Kidney (tissue), 14 donors: Measurements from ENCODE around the gene ZNF487. TPM values are rescaled to one million over a fixed set of nuclear protein-coding genes. Genes with fewer than 3 reads are reported as not detected.

Source experiments
- DNase-seq, 5 donors: peaks; one replicate each; pipeline ENCODE4 v3.0.0-alpha.2; 2013 to 2020
- FAIRE-seq: peaks from 2 replicates; lab custom pipeline; 2012; peaks lifted over from hg19 to GRCh38; lab: Jason Lieb, UNC
- H3K27ac ChIP-seq, 2 donors: one replicate each; pipeline ENCODE4 v1.7.0; 2013; ENCODE audit warnings: low read depth in 2 of 2, low read length in 2 of 2, inconsistent platforms in 1 of 2
- H3K27me3 ChIP-seq: one replicate; pipeline ENCODE4 v1.7.1; 2013; ENCODE audit warnings: low read length, inconsistent platforms; ENCODE audit not compliant: control insufficient read depth, insufficient read depth
- H3K36me3 ChIP-seq, 3 donors: one replicate each; pipeline versions ENCODE4 v1.7.0 to v1.7.1; 2013; ENCODE audit warnings: low read length in 3 of 3, control low read depth in 1 of 3, inconsistent platforms in 1 of 3; ENCODE audit not compliant: insufficient read depth in 3 of 3, control insufficient read depth in 2 of 3
- H3K4me1 ChIP-seq, 3 donors: one replicate each; pipeline versions ENCODE4 v1.7.0 to v1.7.1; 2013; ENCODE audit warnings: low read length in 3 of 3, inconsistent platforms in 1 of 3, low read depth in 1 of 3; ENCODE audit not compliant: control insufficient read depth in 2 of 3, insufficient read depth in 2 of 3
- H3K4me3 ChIP-seq, 3 donors: one replicate each; pipeline versions ENCODE4 v1.7.0 to v1.8.1; 2013; ENCODE audit warnings: low read length in 3 of 3, control low read depth in 1 of 3, inconsistent platforms in 1 of 3
- H3K9ac ChIP-seq, 3 donors: one replicate each; pipeline versions ENCODE4 v1.7.0 to v1.7.1; 2013; ENCODE audit warnings: low read length in 3 of 3, control low read depth in 1 of 3, inconsistent platforms in 1 of 3
- H3K9me3 ChIP-seq, 3 donors: one replicate each; pipeline versions ENCODE4 v1.7.0 to v1.7.1; 2013; ENCODE audit warnings: low read length in 3 of 3, control low read depth in 1 of 3, inconsistent platforms in 1 of 3; ENCODE audit not compliant: control insufficient read depth in 2 of 3, insufficient read depth in 1 of 3
- intact Hi-C: fragments of 100-400 bp; cut with DNase I; formaldehyde crosslinking; loops from one replicate; pipeline ENCODE4 v1.11.1; 2022
- polyA plus RNA-seq: library from polyadenylated mRNA; stranded (reverse); fragments of 350-450 nt; fragmentation: Illumina TruSeq; extraction: RNeasy Lipid Tissue Mini Kit (QIAGEN cat#74804); gene quantifications from one replicate; pipeline ENCODE4 v1.2.3, GENCODE V29; 2014; ENCODE audit warnings: low read depth, low replicate concordance; ENCODE audit not compliant: insufficient read depth
- total RNA-seq: library from RNA; stranded (reverse); fragmentation: NEBNext Ultra II Directional; extraction: Animal tissue kit (Norgen Biotek cat#: 25700); gene quantifications from one replicate; pipeline ENCODE4 v1.2.1, GENCODE V29; 2021
- TF ChIP-seq, protein P1 (sequence below): IDR thresholded peaks from 3 replicates; pipeline ENCODE4 v1.5.1; 2012; ENCODE audit warnings: mild to moderate bottlenecking, moderate library complexity, borderline replicate concordance; ENCODE audit not compliant: insufficient read depth; ENCODE audit errors: extremely low read depth
- donor health status: control.
- donor health status: control.
- donor health status: control.
- donor health status: control.
- donor health status: control.
- donor health status: DM: yes; HTN: yes; CAD: no.
- donor health status: Normal renal cell carcinoma (clear cell type).

Gene ZNF487
- total and polyA plus RNA-seq, 2 donors from 2014 or later: 7.1 to 9.7 TPM

DNA sequence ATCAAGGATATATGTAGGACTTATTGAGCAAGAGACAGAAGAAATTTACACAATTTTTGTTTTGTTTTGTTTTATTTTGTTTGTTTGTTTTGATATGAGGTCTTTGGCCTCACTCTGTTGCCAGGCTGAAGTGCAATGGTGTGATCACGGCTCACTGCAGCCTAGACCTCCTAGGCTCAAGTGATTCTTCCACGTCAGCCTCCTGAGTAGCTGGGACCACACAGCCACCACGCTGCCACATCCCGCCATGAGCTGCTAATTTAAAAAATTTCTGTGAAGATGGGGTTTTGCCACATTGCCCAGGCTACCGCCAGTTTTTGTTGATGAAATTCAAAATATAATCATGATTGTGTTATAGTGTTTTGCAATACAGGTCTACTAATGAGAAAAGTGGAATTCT is 54.9 kb downstream of the ZNF487 start:
- Histone ChIP-seq H3K4me3 (no peak overlapping the region), H3K27ac (no peak overlapping the region), H3K27me3 (no peaks in the 10 kb centered on the region), H3K36me3 (no peaks in the 10 kb centered on the region), H3K9ac (no peak overlapping the region), H3K4me1 (no peaks in the 10 kb centered on the region), H3K9me3 (peaks cover 0 to 1% (median 0%) of the 10 kb centered on the region in 3 donors)
- DNase-seq: no peak
- intact Hi-C loops: no loop called here
- no peak for FAIRE-seq
- TF ChIP-seq, protein P1, sequence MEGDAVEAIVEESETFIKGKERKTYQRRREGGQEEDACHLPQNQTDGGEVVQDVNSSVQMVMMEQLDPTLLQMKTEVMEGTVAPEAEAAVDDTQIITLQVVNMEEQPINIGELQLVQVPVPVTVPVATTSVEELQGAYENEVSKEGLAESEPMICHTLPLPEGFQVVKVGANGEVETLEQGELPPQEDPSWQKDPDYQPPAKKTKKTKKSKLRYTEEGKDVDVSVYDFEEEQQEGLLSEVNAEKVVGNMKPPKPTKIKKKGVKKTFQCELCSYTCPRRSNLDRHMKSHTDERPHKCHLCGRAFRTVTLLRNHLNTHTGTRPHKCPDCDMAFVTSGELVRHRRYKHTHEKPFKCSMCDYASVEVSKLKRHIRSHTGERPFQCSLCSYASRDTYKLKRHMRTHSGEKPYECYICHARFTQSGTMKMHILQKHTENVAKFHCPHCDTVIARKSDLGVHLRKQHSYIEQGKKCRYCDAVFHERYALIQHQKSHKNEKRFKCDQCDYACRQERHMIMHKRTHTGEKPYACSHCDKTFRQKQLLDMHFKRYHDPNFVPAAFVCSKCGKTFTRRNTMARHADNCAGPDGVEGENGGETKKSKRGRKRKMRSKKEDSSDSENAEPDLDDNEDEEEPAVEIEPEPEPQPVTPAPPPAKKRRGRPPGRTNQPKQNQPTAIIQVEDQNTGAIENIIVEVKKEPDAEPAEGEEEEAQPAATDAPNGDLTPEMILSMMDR: no peak

DNA sequence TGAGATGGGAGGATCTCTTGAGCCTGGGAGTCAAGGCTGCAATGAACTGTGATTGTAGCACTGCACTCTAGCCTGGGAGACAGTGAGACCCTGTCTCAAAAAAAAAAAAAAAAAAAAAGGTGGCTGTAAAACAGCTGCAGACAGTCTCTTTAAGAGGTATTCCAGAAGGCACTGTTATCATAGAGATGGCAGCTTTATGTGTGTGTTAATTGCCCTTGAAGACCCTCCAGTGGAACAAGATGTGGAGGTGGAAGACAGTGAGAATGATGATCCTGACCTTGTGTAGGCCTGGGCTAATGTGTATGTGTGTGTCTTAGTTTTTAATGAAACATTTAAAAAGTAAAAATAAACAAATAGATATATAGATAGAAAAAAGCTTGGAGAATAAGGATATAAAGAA is 66.0 kb downstream of the ZNF487 start:
- Histone ChIP-seq H3K9ac (no peak overlapping the region), H3K9me3 (no peaks in the 10 kb centered on the region), H3K27me3 (no peaks in the 10 kb centered on the region), H3K36me3 (no peaks in the 10 kb centered on the region), H3K27ac (no peak overlapping the region), H3K4me1 (no peaks in the 10 kb centered on the region), H3K4me3 (no peak overlapping the region)
- intact Hi-C loops: no loop called here
- FAIRE-seq: no peak
- peak in 3 of 5 donors; percentile 38 to 63 (median 60) for DNase-seq
- TF ChIP-seq, protein P1: no peak

- DNase-seq (no peak), FAIRE-seq (no peak)
- intact Hi-C loops: no loop called here
- no peaks in the 10 kb centered on the region for H3K4me1 ChIP-seq
- no peak overlapping the region for H3K27ac ChIP-seq
- H3K36me3 ChIP-seq: no peaks in the 10 kb centered on the region
- H3K9me3 ChIP-seq: peaks cover 0 to 37% (median 22%) of the 10 kb centered on the region in 3 donors
- TF ChIP-seq, protein P1: no peak
- H3K4me3 ChIP-seq: no peak overlapping the region
- H3K27me3 ChIP-seq: no peaks in the 10 kb centered on the region
- H3K9ac ChIP-seq: no peak overlapping the region
These were observed 87.7 kb downstream of the ZNF487 start for GRCh38 chr10:43524434-43525247.

Other genes with a start within 250 kb of the ZNF487 start
- 3.6 TPM for gene RASGEF1A, start 170.0 kb upstream of the ZNF487 start, total RNA-seq
- gene RASGEF1A, start 170.0 kb upstream of the ZNF487 start, polyA plus RNA-seq: 2.8 TPM
- 109 TPM for gene FXYD4, start 65.5 kb upstream of the ZNF487 start, total RNA-seq
- 392 TPM for gene FXYD4, start 65.5 kb upstream of the ZNF487 start, polyA plus RNA-seq
- gene HNRNPF, start 27.9 kb upstream of the ZNF487 start, total RNA-seq: 190 TPM
- gene HNRNPF, start 27.9 kb upstream of the ZNF487 start, polyA plus RNA-seq: 74.0 TPM
- gene ZNF239, start 137.5 kb downstream of the ZNF487 start, total RNA-seq: 4.7 TPM
- 4.5 TPM for gene ZNF239, start 137.5 kb downstream of the ZNF487 start, polyA plus RNA-seq
- 4.9 TPM for gene ZNF485, start 169.3 kb downstream of the ZNF487 start, total RNA-seq
- 1.8 TPM for gene ZNF485, start 169.3 kb downstream of the ZNF487 start, polyA plus RNA-seq
- gene ZNF32, start 211.8 kb downstream of the ZNF487 start, total RNA-seq: 35.0 TPM
- gene ZNF32, start 211.8 kb downstream of the ZNF487 start, polyA plus RNA-seq: 73.7 TPM